GM21825 (cell line): ENCODE results near the gene CNTN4.
"Not testable (repeated sequence)": the region's sequence is repeated elsewhere in the genome, so short reads cannot be mapped to it uniquely, and the experiment has no call there.

Source experiments
- ATAC-seq: cut with Tn5 transposase; IDR thresholded peaks from one replicate; pipeline ENCODE4 v1.9.1; 2021; ENCODE audit warnings: mild to moderate bottlenecking, moderate library complexity; ENCODE audit not compliant: unreplicated experiment

The CNTN4 gene

DNA sequence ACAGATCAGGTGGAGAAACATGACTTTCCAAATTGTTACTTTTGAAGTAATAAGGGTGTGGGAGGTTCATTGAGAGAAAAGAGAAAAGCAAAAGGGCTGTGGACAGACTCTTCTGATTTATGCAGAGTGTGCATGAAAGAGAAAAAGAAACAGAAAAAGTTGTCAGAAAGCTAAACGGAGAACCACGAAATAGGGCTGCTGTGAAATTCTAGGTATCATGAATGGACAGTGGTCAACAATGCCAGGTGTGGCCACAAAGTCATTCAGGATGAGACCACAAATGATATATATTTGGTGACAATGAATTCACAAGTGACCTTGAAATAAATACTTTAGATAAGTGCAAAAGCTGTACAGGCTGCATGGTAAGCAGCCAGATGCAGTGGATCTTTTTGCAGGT lies 841.4 kb downstream of the CNTN4 start:
- ATAC-seq, result no peak

DNA sequence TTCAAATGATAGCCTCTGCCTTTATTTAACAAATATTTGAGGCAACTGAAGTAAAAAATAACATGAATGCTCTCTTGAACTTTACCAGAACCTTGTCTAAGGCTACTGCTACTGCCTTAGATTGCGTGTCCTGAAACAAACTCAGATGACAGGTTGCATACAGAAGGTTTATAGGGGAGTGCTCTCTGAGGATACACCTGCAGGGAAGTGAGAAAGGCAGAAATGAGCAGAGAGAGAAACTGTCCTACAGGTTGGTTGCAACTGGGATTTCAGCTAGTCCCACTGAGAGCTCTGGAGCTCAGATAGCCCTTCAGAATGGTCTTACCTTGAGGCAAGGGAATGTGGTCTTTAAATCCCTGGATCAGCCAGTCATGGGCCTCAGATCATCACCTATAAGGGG lies 846.0 kb downstream of the CNTN4 start:
- peak; percentile 88 for ATAC-seq

DNA sequence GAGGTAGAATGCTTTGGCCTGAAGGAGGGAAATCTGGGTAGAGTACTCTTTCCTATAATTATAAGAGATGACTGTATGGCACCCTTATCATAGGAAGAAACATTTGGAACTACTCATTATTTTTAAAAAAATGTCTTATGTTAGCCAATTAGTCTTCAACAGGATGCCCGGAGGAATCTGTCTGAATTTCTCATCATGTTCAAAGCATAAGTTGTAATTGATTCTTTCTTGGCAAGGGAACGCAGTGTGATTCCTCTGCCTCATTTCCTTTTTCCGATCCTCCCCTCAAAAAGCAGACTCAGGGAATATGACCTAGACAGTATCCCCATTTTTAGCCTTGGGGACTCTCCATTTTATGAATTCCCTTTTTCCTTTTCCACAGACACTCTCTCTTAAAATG lies 846.5 kb downstream of the CNTN4 start:
- no peak for ATAC-seq

DNA sequence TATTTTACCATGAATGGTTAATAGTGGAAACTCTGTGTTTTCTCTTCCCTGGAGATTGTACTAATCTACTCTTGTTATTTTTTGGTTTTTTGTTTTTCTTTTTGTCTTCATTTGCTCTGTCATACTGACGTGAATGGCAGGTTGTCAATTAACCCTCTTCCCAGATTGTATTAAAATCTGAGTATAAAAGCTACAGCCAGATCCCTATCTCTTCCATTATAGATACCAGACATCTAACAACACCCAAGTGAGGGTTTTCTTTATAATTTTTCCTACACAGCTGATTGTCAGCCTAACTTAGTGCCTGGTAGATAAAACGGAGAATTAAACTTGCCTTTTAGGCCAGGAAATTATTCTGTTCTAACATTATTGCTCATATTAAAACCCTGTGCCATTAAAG lies 848.9 kb downstream of the CNTN4 start:
- ATAC-seq, result no peak

DNA sequence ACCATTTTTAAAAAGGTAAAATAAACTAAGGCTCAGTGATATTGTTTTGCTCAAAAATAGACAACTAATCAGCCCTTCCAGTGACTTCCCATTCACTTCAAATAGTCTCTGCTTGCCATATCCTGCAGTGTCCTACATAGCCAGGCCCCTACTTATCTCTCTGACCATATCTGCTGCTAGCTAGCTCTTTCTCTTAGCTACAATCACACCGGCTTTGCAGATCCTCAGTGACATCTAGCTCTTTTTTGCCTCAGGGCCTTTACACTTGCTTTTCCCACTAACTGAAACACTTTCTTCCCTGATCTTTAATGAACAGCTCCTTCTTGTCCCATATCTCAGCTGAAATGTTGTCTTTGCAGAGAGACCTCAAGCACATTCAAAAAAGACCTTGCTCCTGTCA lies 850.2 kb downstream of the CNTN4 start:
- ATAC-seq, result no peak

DNA sequence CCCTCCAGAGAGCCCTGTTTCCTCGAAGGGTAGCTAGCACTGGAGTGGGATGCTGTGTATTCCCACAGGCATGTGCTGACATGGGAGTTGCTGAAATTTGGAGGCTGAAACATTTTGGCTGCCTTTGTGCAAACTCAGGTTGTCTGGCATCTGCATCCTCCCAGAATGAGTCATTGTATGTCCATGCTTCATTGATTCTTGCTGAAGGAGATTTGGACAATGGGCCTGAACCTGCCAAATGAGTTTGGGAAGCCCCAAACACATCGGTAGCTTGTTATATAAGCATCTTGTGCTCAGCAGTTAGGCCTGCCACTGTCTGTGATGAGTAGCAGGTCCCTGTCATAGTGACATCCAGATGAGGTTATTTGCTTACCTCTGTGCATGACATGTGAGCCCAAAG lies 851.5 kb downstream of the CNTN4 start:
- no peak for ATAC-seq

DNA sequence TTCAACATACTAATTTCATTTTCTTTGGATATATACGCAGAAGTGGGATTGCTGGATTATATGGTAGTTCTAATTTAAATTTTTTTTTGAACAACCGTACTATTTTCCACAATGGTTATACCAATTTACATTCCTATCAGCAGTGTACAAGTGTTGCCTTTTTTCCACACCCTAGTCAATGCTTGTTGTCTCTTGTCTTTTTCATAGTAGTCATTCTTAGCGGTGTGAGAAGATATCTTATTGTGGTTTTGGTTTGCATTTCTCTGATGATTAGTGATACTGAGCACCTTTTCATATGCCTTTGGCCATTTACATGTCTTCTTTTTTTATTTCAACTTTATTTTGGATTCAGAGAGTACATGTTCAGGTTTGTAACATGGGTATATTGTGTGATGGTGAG lies 858.4 kb downstream of the CNTN4 start:
- no peak for ATAC-seq

DNA sequence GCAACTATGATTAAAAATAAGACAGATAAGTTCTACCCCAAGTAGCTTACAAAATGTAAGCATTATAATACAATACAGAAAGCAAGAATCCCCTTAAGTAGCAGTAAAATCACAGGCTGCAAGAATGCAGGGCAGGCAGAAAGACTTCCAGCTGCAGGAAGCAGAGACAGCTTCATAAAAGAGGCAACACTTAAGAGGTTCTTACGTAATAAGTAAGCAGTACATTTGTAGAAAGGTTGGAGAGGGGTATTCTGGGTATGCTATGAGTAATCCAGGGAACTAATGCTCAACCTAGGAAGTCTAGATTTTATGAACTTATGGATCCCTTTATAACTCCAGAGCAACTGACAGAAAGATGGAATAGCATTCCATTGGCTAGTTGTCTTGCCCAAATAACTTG lies 859.9 kb downstream of the CNTN4 start:
- ATAC-seq, result no peak

DNA sequence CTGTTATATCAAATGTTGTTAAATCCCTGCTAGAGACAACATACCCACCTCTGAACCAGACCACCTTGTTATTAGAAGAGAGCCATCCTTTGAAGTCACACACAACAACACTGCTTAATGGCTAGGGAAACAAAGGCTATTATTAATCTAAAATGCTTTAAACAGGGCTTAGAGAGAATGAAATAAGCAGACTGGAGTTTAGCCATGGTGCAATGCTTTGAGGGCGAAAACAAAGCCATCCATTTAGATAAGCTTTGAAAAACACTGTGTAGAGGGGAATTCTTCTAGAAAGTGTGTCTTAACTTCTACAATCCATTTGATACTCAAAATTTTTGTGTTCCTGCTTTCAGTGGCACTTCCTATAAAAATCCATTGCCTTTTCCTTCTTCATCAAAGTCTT lies 862.9 kb downstream of the CNTN4 start:
- no peak for ATAC-seq

DNA sequence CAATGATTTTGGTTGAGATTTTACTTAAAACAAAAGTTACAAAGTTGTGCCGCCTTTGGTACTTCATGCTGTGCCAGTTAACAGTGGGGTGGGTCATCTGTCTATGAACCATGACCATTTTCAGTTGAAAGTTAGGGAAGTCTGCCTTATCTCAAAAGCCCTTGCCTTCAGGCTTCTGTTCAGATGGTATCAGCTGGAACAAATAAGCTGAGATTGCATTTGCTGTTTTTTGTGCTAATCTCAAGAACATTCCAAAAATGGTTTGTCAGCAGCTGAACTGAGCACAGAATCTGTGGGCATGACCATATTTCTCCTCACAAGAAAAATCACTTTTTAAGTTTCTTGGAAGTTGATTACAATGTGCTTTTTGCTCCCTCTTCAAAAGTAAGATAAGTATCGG lies 869.2 kb downstream of the CNTN4 start:
- no peak for ATAC-seq

DNA sequence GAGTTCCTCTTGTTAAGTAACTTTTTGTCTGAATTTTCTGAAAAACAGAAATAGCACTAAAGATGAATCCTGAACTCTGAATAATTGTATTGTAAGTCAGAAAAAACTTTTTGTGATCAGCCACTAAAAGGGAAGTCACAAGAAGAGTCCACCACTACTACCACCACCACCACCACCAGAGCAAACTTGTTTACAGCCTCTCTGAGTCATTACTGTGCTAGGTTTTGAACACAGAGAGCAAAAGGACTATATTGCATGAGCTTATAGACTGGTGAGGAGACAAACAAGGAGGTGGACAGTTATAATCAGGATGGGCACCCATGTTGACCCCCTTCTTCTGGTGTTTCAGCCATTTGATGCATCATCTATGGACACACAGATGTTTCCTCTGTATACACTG lies 869.8 kb downstream of the CNTN4 start:
- ATAC-seq, result no peak

DNA sequence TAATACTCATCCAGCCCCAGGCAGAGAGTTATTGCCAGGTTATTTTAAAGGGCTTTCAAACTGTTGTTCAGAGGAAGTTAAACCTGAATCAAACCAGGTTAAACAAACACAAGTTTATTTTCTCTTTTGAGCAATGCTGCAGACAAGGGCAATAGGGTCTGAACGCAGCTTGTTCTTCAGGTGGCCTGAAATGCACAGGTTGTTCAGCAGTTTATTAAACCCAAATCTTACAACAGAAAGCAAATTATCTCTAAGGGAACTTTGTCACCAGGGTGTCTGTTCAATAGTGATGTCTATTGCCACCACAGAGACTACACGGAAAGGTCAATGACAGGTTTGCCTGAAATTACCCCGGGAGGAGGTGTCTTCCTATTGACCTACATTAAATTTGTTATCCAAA lies 877.5 kb downstream of the CNTN4 start:
- ATAC-seq, result no peak

DNA sequence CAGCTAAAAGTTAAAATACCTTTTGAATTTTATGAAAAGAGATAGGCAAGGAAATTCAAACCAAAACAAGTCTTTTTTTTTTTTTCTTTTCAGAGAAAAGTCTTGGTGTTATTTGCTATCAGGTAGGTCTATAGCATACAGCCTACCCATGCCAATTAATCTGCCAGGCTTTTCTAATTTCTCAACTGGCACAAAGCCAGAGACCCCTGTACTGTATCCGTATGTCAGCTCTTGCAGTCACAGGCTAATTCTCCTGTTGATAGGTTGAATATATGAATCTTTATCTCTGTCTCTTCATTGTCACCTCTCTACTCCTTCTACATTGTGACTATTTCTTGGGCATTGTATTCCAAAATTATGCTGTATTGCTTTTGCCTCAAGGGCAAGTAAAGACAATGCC lies 878.1 kb downstream of the CNTN4 start:
- ATAC-seq, result no peak

DNA sequence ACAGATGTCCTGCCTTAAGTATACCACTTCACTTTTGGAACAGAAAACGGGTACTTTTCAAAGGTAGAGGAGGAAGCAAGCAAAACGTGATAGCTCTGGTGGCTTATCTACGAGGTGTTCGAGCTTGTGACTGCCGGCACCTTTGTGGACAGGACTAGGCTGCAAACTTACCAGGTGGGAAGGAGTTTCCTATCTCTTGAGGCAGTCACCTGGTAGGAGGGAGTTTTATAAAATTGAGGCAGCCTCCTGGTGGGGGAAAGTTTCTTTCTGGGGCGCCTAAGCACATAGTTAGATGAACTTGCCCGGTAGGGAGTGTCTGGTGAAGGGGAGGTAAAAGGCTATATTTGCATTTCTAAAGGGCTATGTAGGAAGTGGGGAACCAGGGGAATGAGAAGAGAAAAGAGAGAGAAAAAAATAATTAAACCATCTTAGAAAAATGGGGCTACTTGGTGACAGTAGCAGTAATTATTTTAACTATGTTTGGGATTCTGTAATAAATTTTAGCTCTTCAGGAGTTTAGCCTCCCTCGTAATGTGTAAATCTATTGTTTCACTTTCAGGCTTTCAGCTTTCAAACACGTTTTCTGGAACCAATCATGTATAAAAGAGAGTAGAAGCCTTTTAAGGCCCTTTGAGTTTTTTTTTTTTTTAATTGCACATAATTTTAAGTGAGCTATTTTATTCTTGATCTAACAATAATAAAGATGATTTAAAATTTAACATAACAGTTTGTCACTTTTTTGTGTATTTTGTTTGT lies 880.5 kb downstream of the CNTN4 start:
- ATAC-seq, result no peak

DNA sequence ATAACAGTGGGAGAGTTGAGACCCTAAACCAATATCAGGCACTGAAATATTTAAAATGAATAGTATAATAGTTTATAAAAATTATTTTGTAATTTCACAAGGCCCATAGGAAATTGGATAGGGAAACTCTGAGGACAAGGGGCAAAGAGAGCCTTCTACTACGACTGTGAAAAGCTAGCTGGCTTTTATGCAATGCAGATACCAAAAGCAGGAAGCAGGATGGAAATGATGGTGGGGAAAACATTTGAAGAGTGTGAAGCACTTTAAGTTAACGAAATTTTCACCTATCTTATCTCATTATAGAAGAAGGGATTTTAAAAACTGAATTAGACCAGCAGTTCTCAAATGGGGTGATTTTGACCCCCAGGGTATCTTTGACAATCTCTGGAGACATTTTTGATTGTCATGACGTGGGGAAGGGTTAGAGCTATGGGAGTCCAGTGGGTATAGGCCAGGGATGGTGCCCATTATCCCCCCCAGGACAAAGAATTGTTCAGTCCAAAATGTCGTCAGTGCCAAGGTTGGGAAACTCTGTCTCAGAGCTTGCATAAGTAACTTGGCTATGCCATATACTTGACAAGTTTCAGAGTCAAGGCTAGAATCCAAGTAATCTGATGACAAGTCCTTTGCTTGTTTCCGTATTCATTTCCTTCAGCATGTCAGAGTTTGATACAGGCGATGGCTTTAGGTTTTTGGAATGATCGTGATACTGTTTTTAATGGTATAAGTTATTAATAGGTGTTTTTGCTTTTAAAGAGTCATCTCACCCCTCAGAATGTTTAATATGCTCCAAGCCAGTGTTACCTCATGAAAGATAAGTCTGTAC lies 885.6 kb downstream of the CNTN4 start:
- no peak for ATAC-seq

DNA sequence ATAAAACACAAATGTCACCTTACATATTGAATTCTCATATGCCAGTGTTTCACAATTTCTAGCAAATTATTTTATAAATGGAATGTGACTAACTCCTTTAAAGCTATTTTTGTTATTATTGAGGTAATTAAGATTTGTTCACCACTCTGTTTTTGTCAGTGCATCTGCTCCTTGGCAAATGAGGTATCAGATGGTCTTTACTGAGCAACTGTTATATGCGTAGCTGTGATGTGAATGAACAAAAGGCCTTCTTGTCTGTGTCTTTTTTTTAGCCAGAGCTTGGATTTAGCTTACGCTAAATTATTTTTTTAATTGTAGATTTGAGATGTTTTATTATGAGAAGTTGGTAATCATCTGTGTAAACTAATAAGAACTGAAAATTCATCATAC lies 886.2 kb downstream of the CNTN4 start:
- no peak for ATAC-seq

DNA sequence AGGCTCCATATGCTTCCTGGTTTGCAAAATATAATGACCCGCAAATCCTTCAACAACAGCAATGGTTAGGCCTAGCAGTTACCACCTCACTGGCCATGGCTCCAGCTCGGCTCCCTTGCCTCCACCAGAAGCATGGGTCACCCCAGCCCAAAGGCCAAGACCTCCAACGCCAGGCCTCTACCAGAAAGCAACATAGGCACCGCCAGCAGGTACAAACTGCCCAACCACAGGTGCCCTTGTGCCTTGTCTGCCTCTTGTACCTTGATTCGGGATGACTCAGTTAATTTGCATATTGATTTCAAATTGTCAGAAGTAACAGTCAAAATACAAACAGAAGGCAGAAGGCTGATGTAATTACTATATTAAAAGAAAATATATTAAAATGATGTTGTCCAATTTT lies 886.8 kb downstream of the CNTN4 start:
- ATAC-seq, result no peak

DNA sequence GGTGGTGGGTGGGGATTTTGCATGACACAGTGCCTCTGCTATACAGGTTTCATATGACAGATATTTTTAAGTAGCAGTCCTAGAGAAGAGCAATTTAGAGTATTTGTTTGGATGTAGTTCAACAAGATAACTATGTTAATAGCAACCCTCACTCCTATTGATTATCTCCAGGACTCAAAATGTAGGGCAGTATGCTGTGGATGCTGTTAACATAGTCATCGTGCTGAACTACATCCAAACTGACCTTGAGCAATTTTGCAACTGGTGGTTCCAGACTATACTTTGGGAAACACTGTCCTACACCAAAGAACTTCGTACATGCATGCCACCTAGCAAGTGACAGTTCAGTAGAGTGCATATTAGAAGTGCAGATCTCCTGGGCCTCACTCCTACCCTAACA lies 893.9 kb downstream of the CNTN4 start:
- ATAC-seq, result no peak

DNA sequence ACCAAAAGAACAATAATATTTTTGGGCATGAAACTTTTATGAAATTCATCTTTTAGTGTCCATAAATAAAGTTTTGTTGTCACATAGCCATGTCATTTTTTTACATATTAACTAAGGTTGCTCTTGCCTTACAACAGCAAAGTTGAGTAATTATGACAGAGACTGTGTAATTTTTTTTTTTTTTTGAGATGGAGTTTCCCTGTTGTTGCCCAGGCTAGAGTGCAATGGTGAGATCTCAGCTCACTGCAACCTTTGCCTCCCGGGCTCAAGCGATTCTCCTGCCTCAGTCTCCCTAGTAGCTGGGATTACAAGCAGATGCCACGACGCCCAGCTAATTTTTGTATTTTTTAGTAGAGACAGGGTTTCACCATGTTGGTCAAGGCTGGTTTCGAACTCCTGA lies 894.5 kb downstream of the CNTN4 start:
- ATAC-seq, result not testable (repeated sequence)

DNA sequence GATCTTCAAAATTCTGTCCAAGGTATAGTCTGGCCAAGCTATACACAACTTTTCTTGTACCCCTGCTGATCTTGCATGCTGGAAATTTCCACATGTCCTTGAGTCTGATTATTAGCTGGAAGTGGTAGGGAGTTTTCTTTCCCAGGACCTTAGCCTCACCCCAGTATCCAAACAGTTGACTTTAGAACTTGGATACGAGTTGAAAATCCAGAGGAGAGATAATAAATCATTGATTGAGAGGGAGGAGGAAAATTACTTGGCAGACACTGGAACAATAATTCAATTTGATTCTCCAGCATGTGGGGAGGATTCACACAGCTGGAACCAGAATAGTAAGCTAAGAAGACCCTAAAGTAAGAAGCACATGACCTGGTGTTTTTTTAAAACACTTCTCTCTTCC lies 895.1 kb downstream of the CNTN4 start:
- no peak for ATAC-seq

DNA sequence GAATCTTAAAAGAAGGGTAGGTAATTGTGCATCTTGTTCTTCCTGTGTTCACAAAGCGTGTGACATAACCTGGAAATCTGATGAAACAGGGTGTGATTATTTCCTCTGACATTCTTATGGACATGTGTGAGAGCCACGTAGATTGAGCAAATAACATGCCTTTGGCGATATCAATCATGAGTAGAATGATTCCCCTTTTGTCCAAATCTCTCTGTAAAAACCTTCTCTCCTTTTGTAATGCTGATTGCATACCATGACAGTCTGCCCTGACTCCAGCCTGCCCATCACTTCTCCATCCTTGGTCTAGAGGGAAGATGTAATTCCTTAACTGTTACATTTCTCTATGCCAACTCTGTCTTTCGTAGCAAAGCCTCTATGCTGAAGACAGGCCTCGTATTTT lies 896.5 kb downstream of the CNTN4 start:
- no peak for ATAC-seq

DNA sequence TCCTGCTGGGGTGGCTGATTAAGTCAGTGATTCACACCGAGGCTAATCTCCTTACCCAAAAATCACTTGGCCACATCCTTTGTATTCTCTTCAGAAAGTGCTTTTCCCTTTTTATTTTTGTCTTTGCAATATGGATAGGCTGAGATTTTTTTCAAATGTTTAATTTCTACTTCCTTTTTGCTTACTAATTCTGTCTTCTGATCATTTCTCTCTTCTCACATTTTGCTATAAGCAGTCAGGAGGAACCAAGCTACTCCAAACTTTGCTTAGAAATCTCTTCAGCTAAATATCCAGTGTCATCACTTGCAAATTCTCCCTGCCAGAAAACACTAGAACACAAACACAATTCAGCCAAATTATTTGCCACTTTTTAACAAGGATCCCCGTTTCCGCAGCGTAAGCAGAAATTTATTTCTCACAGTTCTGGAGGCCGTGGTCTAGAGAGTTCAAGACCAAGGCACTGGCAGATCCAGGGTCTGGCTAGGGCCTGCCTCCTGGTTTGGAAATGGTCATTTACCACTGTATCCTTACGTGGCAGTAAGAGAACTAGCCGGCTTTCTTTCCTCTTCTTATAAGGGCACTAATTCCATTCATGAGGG lies 906.6 kb downstream of the CNTN4 start:
- no peak for ATAC-seq
